ENCODE measurements around the gene ATAD5. TPM values are rescaled to one million over a fixed set of nuclear protein-coding genes. Genes with fewer than 3 reads are reported as not detected.

The ATAD5 gene
- total RNA-seq, 2 experiments from 2014 or later = 33.5 to 37.0 TPM

DNA sequence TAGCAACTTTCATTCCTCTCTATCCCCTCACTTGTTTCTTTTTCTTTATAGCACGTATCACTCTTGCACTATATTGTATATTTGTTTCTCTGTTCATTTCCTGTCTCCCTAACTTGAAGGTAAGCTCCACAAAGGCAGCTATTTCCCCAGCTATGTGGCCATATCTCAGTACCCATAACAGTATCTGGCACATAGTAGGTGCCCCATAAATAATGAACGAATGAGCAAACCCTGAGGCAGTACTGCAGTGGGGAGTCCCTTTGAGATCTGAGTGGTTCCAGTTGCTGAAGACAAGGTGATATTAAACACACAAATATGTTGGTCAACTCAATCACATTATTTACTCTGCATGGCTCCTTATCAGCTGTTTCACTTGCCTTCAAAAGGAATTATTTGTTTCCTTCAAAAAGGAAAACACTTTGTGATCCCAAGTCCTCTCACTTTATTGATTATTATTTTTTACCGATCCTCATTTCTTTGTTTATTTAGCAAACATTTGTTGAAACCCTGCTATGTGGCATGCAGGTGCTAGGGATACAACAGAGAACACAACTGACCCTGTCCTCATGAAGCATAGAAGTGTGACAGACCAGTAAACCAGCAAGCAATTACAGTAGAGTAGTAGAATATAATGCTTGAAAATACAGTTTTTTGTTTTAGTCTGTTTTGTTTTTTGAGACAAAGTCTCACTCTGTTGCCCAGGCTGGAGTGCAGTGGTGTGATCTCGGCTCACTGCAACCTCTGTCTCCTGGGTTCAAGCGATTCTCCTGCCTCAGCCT is 84.3 kb downstream of the ATAD5 start:
- Mint-ChIP-seq H3K27ac (no peak overlapping the region), H3K27me3 (ENCODE audit: low read depth) (peaks cover 19% of the 10 kb centered on the region), H3K36me3 (ENCODE audit: low read depth) (no peaks in the 10 kb centered on the region), H3K4me1 (ENCODE audit: low read depth) (no peaks in the 10 kb centered on the region), H3K4me3 (no peak overlapping the region), H3K9me3 (ENCODE audit: insufficient read depth) (no peaks in the 10 kb centered on the region)
- CTCF ChIA-PET = interaction anchor here (0.8 to 1.6 kb wide), 4 partner anchors 153 to 301 kb away, joined by 3 to 4 read pairs (median 3); no protein-coding TSS in a partner anchor
- ATAC-seq (no peak), DNase-seq (no peak)
- POLR2A ChIA-PET = no interaction called here

DNA sequence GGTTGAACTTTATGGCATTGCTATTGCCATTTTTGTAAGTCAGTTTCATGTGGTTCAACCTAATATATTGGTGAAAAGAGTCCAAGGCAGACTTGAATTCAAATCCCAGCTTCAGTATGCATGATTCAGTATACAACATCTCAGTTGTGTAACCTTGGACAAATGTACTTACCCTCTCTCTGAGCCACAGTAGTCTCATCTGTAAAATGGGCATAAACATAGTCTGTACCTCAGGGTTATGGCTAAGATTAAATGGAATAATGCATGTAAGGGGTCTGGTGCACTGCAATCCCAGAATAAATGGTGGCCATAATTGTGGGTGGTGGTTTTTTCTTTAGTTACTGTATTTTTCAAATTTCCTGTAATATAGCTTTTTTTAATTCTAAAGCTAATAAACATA is 85.3 kb downstream of the ATAD5 start:
- ATAC-seq = no peak
- no peaks in the 10 kb centered on the region for H3K9me3 Mint-ChIP-seq (ENCODE audit: insufficient read depth)
- H3K36me3 Mint-ChIP-seq (ENCODE audit: low read depth) = no peaks in the 10 kb centered on the region
- ChIA-PET POLR2A (interaction anchor here (1.2 kb wide), 1 partner anchor 10 kb away, joined by 4 read pairs; no protein-coding TSS in a partner anchor), CTCF (interaction anchor here (1.6 kb wide), 1 partner anchor 299 kb away, joined by 3 read pairs; no protein-coding TSS in a partner anchor)
- H3K4me1 Mint-ChIP-seq (ENCODE audit: low read depth) = peaks cover 5% of the 10 kb centered on the region
- H3K27ac Mint-ChIP-seq = no peak overlapping the region
- DNase-seq = no peak
- no peak overlapping the region for H3K4me3 Mint-ChIP-seq
- peaks cover 26% of the 10 kb centered on the region for H3K27me3 Mint-ChIP-seq (ENCODE audit: low read depth)

DNA sequence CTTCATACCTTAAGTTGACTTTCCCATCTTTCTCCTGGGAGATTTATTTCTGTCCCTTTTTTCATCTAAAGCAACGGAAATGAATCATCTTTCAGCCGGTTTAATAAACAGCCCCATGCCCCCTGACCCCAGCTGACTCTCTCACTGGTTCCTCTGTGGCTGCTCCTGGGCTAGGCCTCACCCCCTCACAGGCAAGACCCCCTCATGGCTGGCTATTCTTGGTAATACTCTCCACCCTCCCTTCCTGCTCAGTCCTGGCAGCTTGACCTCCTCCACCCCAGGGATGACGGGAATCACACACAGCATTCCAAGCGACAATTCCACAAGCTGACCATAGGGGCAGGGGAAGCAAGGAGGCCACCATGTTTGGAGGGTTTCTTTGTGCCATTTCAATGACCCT is 88.5 kb downstream of the ATAD5 start:
- H3K4me1 Mint-ChIP-seq (ENCODE audit: low read depth) = peaks cover 14% of the 10 kb centered on the region
- no peaks in the 10 kb centered on the region for H3K36me3 Mint-ChIP-seq (ENCODE audit: low read depth)
- CTCF ChIA-PET = no interaction called here
- no peaks in the 10 kb centered on the region for H3K9me3 Mint-ChIP-seq (ENCODE audit: insufficient read depth)
- no peak overlapping the region for H3K27ac Mint-ChIP-seq
- DNase-seq = no peak
- H3K4me3 Mint-ChIP-seq = no peak overlapping the region
- POLR2A ChIA-PET = no interaction called here
- ATAC-seq = no peak
- peaks cover 43% of the 10 kb centered on the region for H3K27me3 Mint-ChIP-seq (ENCODE audit: low read depth)

DNA sequence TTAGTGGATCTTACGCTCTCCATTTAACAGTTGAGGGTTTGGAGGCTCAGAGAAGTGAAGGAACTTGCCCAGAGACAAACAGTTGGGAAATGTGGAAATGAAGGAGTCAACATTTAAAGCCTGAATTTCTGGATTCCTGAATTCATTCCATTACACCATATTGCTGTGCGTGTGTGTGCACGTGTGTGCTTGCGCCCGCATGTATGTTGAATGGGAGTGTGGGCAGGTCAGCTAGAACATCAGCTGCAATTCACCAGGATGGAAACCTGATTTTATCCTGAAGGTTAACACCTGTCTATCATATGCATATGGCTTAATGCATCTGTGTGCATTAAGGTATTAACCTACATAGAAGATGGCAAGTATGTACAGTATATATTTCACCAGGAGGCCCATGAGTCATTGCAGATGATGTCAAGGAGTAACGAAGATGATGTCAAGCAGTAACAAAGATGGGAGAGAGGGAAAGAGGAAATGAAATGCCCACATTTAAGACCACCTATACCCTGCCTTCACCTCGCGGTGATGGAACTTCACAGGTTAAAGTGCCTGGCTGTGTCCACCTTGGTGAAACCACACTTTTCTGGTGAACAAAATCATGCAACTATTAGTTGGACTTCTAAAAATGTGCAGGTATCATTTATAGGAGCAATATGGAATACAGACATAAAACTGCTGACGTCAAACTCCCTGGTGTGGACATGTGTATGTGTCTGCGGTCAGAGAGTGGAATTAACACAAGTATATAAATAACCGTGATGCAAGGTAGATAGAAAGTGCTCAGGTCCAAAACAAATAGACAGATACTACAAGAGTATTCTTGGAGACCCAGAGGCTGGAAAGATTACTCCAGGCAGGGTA is 89.1 kb downstream of the ATAD5 start:
- Mint-ChIP-seq H3K4me1 (ENCODE audit: low read depth) (peaks cover 14% of the 10 kb centered on the region), H3K36me3 (ENCODE audit: low read depth) (no peaks in the 10 kb centered on the region), H3K9me3 (ENCODE audit: insufficient read depth) (no peaks in the 10 kb centered on the region), H3K4me3 (peak overlapping the region; percentile 35), H3K27ac (no peak overlapping the region), H3K27me3 (ENCODE audit: low read depth) (peaks cover 45% of the 10 kb centered on the region)
- DNase-seq (no peak), ATAC-seq (no peak)
- CTCF ChIA-PET = no interaction called here
- POLR2A ChIA-PET = no interaction called here

DNA sequence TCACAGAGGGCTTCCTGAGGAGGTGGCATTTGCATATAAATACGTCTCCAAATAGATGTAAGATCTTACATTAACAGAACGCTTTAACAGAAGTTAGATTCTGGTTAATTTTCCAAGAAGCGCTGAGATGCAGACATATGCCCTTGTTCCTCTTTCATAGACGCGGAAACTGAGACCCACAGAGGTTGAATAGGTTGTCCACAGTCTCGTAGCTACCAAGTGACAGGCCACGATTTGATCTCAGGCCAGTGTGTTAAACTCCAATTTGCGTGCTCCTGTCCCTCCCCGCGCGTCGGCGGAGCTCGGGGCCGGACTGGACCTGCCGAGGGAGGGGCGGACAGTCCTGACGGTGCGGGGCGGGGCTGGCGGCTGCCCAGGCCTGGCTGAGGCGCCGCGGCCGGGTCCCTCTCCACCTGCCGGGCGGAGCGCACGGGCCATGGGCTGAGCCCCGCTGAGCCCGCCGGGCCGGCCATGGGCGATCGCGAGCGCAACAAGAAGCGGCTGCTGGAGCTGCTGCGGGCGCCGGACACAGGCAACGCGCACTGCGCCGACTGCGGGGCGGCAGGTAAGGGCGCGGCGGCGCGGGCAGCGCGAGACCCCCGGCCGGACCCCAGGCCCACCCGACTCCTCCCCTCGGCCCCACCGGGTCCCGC is 89.9 kb downstream of the ATAD5 start, which contains the start of gene ADAP2:
ADAP2 (plus strand) TSS at position 402 of the 653 bp plus-strand sequence; CDS start at position 472, 70 bp downstream.
- peaks cover 14% of the 10 kb centered on the region for H3K4me1 Mint-ChIP-seq (ENCODE audit: low read depth)
- H3K9me3 Mint-ChIP-seq (ENCODE audit: insufficient read depth) = no peaks in the 10 kb centered on the region
- DNase-seq = no peak
- peaks cover 44% of the 10 kb centered on the region for H3K27me3 Mint-ChIP-seq (ENCODE audit: low read depth)
- peak within 1 kb of the TSS; percentile 48 for H3K4me3 Mint-ChIP-seq
- peak; percentile 58 for ATAC-seq
- no peaks in the 10 kb centered on the region for H3K36me3 Mint-ChIP-seq (ENCODE audit: low read depth)
- no peak within 1 kb of the TSS for H3K27ac Mint-ChIP-seq
- POLR2A ChIA-PET = no interaction called here
- CTCF ChIA-PET = no interaction called here

DNA sequence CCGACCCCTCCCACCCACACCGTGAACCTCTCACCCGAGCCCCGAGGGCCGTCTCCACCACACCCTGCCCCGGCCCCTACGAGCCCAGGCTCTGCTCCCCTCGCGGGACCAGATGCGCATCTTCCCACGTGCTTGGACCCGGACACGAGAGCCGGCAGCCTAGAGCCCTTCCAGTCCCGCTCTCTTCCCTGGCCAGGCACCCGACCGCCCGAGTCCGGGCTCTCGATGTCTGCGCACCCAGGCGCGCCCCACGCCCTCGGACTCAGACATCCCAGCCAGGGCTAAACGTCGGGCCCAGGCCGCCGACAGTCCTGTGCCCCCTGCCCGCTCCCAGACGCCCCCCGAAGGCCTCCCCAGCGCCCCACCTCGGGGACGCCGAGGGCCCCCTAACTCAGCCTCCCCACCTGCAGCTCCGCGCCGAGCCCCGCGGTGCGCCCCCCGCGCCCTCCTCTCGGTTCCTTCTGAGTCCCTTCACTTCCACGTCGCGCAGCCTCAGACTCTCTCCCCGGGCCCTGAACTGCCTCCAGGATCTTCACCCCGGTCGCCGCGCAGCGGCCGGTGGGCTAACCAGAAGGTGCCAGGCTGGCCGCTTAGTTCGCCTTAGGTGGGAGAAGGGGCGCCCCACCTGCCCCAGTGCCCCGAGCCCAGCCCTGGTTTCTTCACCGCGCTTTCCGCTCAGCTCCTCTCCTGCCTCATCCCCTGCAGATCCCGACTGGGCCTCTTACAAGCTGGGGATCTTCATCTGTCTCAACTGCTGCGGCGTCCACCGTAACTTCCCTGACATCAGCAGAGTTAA is 90.7 kb downstream of the ATAD5 start:
- Mint-ChIP-seq H3K4me3 (peak overlapping the region; percentile 48), H3K4me1 (ENCODE audit: low read depth) (peaks cover 14% of the 10 kb centered on the region), H3K27me3 (ENCODE audit: low read depth) (peaks cover 44% of the 10 kb centered on the region), H3K36me3 (ENCODE audit: low read depth) (no peaks in the 10 kb centered on the region), H3K27ac (no peak overlapping the region), H3K9me3 (ENCODE audit: insufficient read depth) (no peaks in the 10 kb centered on the region)
- ATAC-seq (peak; percentile 37), DNase-seq (no peak)
- POLR2A ChIA-PET = no interaction called here
- CTCF ChIA-PET = no interaction called here

DNA sequence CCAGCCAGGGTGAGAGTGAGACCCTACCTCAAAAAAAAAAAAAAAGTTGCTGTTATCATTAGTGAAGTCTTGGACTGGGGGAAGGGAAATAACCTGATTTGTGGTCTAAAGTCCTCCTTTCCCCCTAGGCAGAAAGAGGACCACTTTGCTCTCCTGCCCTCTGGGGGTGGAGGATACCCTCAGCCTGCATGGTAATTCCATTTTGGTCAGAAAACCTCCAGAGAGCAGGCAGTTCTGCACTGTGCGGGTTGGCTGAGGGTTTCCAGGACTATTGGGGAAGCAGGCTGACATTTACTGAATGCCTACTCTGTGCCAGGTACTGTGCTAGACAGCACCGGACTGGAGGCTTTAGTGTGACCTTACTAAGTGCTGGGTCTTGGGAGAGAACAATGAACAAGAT is 92.6 kb downstream of the ATAD5 start:
- Mint-ChIP-seq H3K27ac (no peak overlapping the region), H3K36me3 (ENCODE audit: low read depth) (no peaks in the 10 kb centered on the region), H3K27me3 (ENCODE audit: low read depth) (peaks cover 40% of the 10 kb centered on the region), H3K4me1 (ENCODE audit: low read depth) (peaks cover 14% of the 10 kb centered on the region), H3K4me3 (no peak overlapping the region), H3K9me3 (ENCODE audit: insufficient read depth) (no peaks in the 10 kb centered on the region)
- ATAC-seq = no peak
- POLR2A ChIA-PET = no interaction called here
- CTCF ChIA-PET = no interaction called here
- no peak for DNase-seq

DNA sequence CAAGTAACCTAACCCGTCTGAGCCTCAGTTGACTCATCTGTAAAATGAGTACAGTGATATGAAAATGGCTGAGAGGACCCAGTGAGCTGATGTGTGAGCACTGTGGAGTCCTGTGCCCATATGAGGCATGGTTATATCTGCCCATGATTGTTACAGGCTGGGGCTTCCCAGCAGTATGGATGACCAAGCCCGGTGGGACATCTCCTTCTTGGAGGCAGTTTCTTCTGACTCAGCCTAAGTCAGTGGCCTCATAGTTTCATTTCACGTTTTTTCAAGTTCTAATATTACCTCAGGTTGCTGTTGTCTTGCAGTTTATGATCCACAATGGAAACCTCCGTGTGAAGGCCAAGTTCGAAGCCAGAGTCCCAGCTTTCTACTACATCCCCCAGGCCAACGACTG is 94.8 kb downstream of the ATAD5 start:
- Mint-ChIP-seq H3K9me3 (ENCODE audit: insufficient read depth) (no peaks in the 10 kb centered on the region), H3K27ac (no peak overlapping the region), H3K4me1 (ENCODE audit: low read depth) (peaks cover 10% of the 10 kb centered on the region), H3K4me3 (no peak overlapping the region), H3K27me3 (ENCODE audit: low read depth) (peaks cover 25% of the 10 kb centered on the region), H3K36me3 (ENCODE audit: low read depth) (no peaks in the 10 kb centered on the region)
- no peak for DNase-seq
- POLR2A ChIA-PET = no interaction called here
- no peak for ATAC-seq
- CTCF ChIA-PET = no interaction called here

DNA sequence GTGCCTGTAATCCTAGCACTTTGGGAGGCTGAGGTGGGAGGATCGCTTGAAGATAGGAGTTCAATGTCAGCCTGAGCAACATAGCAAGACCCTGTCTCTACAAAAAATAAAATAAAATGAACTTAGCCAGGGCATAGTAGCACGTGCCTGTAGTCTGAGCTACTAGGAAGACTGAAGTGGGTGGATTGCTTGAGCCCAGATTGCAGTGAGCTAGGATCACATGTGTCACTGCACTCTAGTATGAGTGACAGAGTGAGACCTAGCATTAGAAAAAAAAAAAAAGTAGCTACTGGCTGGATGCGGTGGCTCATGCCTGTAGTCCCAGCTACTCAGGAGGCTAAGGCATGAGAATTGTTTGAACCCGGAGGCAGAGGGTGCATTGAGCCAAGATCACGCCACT is 96.0 kb downstream of the ATAD5 start:
- CTCF ChIA-PET = no interaction called here
- no peak for DNase-seq
- POLR2A ChIA-PET = no interaction called here

DNA sequence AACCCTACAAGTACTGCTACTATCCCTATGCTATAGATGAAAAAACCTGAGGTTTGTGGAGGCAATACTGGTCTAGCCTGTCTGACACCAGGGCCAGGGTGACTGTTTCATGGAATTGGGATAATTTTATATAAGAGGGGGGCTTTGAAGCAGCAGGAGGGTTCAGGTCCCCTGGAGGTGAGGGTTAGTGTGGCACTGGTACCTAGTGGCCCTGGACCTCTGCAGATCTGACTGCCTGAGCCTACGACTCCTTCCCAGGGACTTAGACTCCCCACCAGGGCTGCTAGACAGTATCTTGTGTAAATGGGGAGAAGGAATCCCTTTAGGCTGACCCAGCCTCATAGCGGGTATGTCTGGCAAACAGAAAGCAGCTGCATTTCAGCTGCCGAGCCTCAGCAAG is 96.8 kb downstream of the ATAD5 start:
- DNase-seq (no peak), ATAC-seq (no peak)
- Mint-ChIP-seq H3K27ac (no peak overlapping the region), H3K27me3 (ENCODE audit: low read depth) (peaks cover 11% of the 10 kb centered on the region), H3K9me3 (ENCODE audit: insufficient read depth) (no peaks in the 10 kb centered on the region), H3K4me3 (no peak overlapping the region), H3K36me3 (ENCODE audit: low read depth) (no peaks in the 10 kb centered on the region), H3K4me1 (ENCODE audit: low read depth) (no peaks in the 10 kb centered on the region)
- ChIA-PET CTCF (no interaction called here), POLR2A (no interaction called here)

More for the DNA sequence above, 96.0 kb downstream of the ATAD5 start:
- no peak overlapping the region for H3K4me3 Mint-ChIP-seq
- H3K9me3 Mint-ChIP-seq (ENCODE audit: insufficient read depth) = no peaks in the 10 kb centered on the region
- no peak for ATAC-seq
- peaks cover 16% of the 10 kb centered on the region for H3K27me3 Mint-ChIP-seq (ENCODE audit: low read depth)
- H3K36me3 Mint-ChIP-seq (ENCODE audit: low read depth) = no peaks in the 10 kb centered on the region
- peaks cover 2% of the 10 kb centered on the region for H3K4me1 Mint-ChIP-seq (ENCODE audit: low read depth)
- H3K27ac Mint-ChIP-seq = no peak overlapping the region

DNA sequence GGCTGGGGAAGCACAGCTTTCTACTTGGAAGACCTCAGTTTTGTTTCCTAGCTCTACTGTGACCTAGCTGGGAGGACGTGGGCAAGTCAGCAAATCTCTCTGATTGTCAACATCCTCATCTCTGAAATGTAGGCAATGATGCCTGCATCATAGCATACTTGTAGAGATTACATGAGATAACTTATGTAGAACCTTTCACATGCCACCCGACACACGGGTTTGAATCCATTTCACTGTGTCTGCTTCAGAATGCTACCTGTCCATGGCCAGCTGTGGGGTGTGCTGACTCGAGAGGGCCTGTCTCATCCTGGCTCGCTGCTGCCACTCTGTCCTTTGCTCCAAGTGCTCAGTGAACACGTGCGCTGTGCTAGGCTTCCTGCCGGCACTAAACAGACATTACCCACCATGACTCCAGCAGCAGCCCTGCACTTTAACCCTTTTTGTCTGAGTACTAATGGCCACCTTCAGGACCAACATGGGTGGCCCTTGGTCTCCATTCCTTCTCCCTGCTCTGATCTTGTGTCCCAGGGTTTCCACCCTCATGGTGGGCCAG is 97.4 kb downstream of the ATAD5 start:
- DNase-seq (no peak), ATAC-seq (no peak)
- Mint-ChIP-seq H3K4me1 (ENCODE audit: low read depth) (no peaks in the 10 kb centered on the region), H3K27ac (no peak overlapping the region), H3K27me3 (ENCODE audit: low read depth) (peaks cover 7% of the 10 kb centered on the region), H3K4me3 (no peak overlapping the region), H3K36me3 (ENCODE audit: low read depth) (no peaks in the 10 kb centered on the region), H3K9me3 (ENCODE audit: insufficient read depth) (no peaks in the 10 kb centered on the region)
- ChIA-PET CTCF (interaction anchor here (0.7 kb wide), 1 partner anchor 9 kb away, joined by 3 read pairs; no protein-coding TSS in a partner anchor), POLR2A (no interaction called here)

Measured in activated CD8-positive, alpha-beta T cell treated with anti-CD3 and anti-CD28 coated beads, Interleukin-2, amount 10 ng/mL, durations not matched to agents 7 days and 5 days (primary cell).